ENCODE data around the gene GABBR2. TPM values are rescaled to one million over a fixed set of nuclear protein-coding genes. Genes with fewer than 3 reads are reported as not detected.

The GABBR2 gene
- total and polyA plus RNA-seq, 8 donors, result 0.41 to 2.3 (median 0.79) TPM

GRCh38 chr9:98747476-98747875 is 38.7 kb upstream of the GABBR2 start:
- Histone ChIP-seq H3K27ac (no peak overlapping the region), H3K4me3 (no peak overlapping the region), H3K4me1 (peaks cover 0 to 4% of the 10 kb centered on the region in 2 donors), H3K36me3 (peaks cover 0 to 54% of the 10 kb centered on the region in 2 donors), H3K9me3 (no peaks in the 10 kb centered on the region), H3K27me3 (no peaks in the 10 kb centered on the region)
- ATAC-seq (no peak), DNase-seq (no peak)
- TF ChIP-seq, protein P1, sequence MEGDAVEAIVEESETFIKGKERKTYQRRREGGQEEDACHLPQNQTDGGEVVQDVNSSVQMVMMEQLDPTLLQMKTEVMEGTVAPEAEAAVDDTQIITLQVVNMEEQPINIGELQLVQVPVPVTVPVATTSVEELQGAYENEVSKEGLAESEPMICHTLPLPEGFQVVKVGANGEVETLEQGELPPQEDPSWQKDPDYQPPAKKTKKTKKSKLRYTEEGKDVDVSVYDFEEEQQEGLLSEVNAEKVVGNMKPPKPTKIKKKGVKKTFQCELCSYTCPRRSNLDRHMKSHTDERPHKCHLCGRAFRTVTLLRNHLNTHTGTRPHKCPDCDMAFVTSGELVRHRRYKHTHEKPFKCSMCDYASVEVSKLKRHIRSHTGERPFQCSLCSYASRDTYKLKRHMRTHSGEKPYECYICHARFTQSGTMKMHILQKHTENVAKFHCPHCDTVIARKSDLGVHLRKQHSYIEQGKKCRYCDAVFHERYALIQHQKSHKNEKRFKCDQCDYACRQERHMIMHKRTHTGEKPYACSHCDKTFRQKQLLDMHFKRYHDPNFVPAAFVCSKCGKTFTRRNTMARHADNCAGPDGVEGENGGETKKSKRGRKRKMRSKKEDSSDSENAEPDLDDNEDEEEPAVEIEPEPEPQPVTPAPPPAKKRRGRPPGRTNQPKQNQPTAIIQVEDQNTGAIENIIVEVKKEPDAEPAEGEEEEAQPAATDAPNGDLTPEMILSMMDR (IDR thresholded peaks at IDR 0.05), result no peak
- intact Hi-C loops (cut with DNase I), result no loop called here

- Histone ChIP-seq H3K9me3 (no peaks in the 10 kb centered on the region), H3K27ac (no peak overlapping the region), H3K36me3 (peaks cover 0 to 52% of the 10 kb centered on the region in 2 donors), H3K4me3 (no peak overlapping the region), H3K4me1 (peaks cover 0 to 4% of the 10 kb centered on the region in 2 donors), H3K27me3 (no peaks in the 10 kb centered on the region)
- no peak for DNase-seq
- intact Hi-C loops (cut with DNase I), result no loop called here
- TF ChIP-seq, protein P1 (IDR thresholded peaks at IDR 0.05), result no peak
- ATAC-seq, result no peak
Measured at GRCh38 chr9:98745470-98745869, 36.7 kb upstream of the GABBR2 start.

GRCh38 chr9:98743818-98744611 is 35.3 kb upstream of the GABBR2 start:
- Histone ChIP-seq H3K4me3 (no peak overlapping the region), H3K27ac (no peak overlapping the region), H3K4me1 (no peaks in the 10 kb centered on the region), H3K9me3 (no peaks in the 10 kb centered on the region), H3K36me3 (peaks cover 0 to 40% of the 10 kb centered on the region in 2 donors), H3K27me3 (no peaks in the 10 kb centered on the region)
- no peak for DNase-seq
- TF ChIP-seq, protein P1 (IDR thresholded peaks at IDR 0.05), result no peak
- intact Hi-C loops (cut with DNase I), result no loop called here
- no peak for ATAC-seq

GRCh38 chr9:98743329-98743728 is 34.6 kb upstream of the GABBR2 start:
- no peak for DNase-seq
- peaks cover 0 to 5% of the 10 kb centered on the region in 2 donors for H3K9me3 ChIP-seq
- peaks cover 0 to 33% of the 10 kb centered on the region in 2 donors for H3K36me3 ChIP-seq
- H3K4me1 ChIP-seq, result no peaks in the 10 kb centered on the region
- H3K4me3 ChIP-seq, result no peak overlapping the region
- intact Hi-C loops (cut with DNase I), result no loop called here
- H3K27ac ChIP-seq, result no peak overlapping the region
- TF ChIP-seq, protein P1 (IDR thresholded peaks at IDR 0.05), result no peak
- no peak for ATAC-seq
- no peaks in the 10 kb centered on the region for H3K27me3 ChIP-seq

- H3K4me3 ChIP-seq, result no peak overlapping the region
- ATAC-seq, result no peak
- H3K27me3 ChIP-seq, result no peaks in the 10 kb centered on the region
- H3K27ac ChIP-seq, result no peak overlapping the region
- TF ChIP-seq, protein P1 (IDR thresholded peaks at IDR 0.05), result no peak
- no peak for DNase-seq
- peaks cover 0 to 29% of the 10 kb centered on the region in 2 donors for H3K36me3 ChIP-seq
- intact Hi-C loops (cut with DNase I), result no loop called here
- H3K9me3 ChIP-seq, result peaks cover 0 to 5% of the 10 kb centered on the region in 2 donors
- H3K4me1 ChIP-seq, result no peaks in the 10 kb centered on the region
Measured at GRCh38 chr9:98742325-98743280, 33.9 kb upstream of the GABBR2 start.

Measured in left lung (tissue), 10 donors.